ENCODE data around the gene CD96.
"Not testable (repeated sequence)": the region's sequence is repeated elsewhere in the genome, so short reads cannot be mapped to it uniquely, and the experiment has no call there.

Gene CD96

DNA sequence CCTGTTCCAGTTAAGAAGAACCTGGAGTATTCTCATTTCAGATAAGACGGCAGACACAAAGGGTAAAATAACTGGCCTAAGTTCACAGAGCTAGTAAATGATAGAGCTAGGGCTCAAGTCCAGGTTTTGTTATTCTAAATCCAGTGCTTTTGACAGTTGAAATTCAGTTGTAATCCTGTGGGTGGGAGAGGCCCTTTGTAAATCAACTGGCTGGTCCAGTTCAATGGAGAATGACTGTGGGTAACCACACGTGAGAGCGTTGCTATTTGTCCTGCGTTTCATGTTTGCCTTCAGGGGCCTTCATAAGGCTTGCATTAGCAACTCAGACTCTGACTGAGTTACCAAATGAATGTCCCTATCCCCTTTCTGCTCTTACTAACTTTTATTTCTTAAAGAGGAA is 24.2 kb upstream of the CD96 start:
- no peak overlapping the region for H3K4me3 ChIP-seq (replicated peaks in 1 of 2; ENCODE audit: low read depth in 2 of 2, low read length in 2 of 2)
- DNase-seq (ENCODE audit: low read depth in 2 of 2): no peak
- TF ChIP-seq, protein P1, sequence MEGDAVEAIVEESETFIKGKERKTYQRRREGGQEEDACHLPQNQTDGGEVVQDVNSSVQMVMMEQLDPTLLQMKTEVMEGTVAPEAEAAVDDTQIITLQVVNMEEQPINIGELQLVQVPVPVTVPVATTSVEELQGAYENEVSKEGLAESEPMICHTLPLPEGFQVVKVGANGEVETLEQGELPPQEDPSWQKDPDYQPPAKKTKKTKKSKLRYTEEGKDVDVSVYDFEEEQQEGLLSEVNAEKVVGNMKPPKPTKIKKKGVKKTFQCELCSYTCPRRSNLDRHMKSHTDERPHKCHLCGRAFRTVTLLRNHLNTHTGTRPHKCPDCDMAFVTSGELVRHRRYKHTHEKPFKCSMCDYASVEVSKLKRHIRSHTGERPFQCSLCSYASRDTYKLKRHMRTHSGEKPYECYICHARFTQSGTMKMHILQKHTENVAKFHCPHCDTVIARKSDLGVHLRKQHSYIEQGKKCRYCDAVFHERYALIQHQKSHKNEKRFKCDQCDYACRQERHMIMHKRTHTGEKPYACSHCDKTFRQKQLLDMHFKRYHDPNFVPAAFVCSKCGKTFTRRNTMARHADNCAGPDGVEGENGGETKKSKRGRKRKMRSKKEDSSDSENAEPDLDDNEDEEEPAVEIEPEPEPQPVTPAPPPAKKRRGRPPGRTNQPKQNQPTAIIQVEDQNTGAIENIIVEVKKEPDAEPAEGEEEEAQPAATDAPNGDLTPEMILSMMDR (IDR thresholded peaks at IDR 0.05; ENCODE audit: low read depth, low read length): no peak

- no peak for DNase-seq (ENCODE audit: low read depth in 2 of 2)
- TF ChIP-seq, protein P1 (IDR thresholded peaks at IDR 0.05; ENCODE audit: low read depth, low read length): no peak
- H3K4me3 ChIP-seq (replicated peaks in 1 of 2; ENCODE audit: low read depth in 2 of 2, low read length in 2 of 2): no peak overlapping the region
Measured at GRCh38 chr3:111519178-111519855, 22.7 kb upstream of the CD96 start.

GRCh38 chr3:111521891-111522290 is 20.1 kb upstream of the CD96 start:
- TF ChIP-seq, protein P1 (IDR thresholded peaks at IDR 0.05; ENCODE audit: low read depth, low read length): no peak
- H3K4me3 ChIP-seq (replicated peaks in 1 of 2; ENCODE audit: low read depth in 2 of 2, low read length in 2 of 2): no peak overlapping the region
- DNase-seq (ENCODE audit: low read depth in 2 of 2): peak; percentile 36 to 67

DNA sequence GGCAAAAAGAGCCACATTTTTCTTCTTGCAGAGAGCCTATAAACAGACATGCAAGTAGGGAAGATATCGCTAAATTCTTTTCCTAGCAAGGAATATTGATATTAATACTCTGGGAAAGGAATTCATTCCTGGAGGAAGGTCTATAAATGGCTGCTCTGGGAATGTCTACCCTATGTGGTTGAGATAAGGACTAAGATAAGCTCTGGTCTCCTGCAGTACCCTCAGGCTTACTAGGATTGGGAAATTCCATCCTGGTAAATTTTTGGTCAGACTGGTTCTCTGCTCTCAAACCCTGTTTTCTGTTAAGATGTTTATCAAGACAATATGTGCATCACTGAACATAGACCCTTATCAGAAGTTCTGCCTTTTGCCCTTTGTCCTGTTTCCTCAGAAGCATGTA is 17.5 kb upstream of the CD96 start:
- DNase-seq (ENCODE audit: low read depth in 2 of 2); H3K4me3 ChIP-seq (replicated peaks in 1 of 2; ENCODE audit: low read depth in 2 of 2, low read length in 2 of 2): not testable (repeated sequence)

- H3K4me3 ChIP-seq (replicated peaks in 1 of 2; ENCODE audit: low read depth in 2 of 2, low read length in 2 of 2): no peak overlapping the region
- DNase-seq (ENCODE audit: low read depth in 2 of 2): peak; percentile 44 to 54
- TF ChIP-seq, protein P1 (IDR thresholded peaks at IDR 0.05; ENCODE audit: low read depth, low read length): no peak
Measured at GRCh38 chr3:111531446-111531845, 10.6 kb upstream of the CD96 start.

DNA sequence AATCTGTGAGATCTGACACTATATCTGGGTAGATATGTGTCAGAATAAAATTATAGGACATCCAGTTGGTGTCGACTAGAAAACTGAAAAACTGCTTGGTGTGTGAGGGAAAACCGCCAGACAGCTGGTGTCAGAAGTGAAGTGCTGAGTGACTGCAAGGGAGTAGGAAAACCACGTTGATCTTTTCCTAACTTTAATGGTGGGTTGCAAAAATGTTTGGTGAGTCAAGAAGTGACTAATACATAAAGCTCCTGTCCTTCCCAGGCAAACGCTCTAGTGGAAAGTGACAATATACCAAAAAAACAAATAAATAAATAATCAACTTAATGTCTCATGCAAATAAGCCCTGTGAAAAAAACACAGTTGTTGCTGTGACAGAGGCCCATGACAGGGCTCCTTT is 7.3 kb upstream of the CD96 start:
- no peak overlapping the region for H3K4me3 ChIP-seq (replicated peaks in 1 of 2; ENCODE audit: low read depth in 2 of 2, low read length in 2 of 2)
- TF ChIP-seq, protein P1 (IDR thresholded peaks at IDR 0.05; ENCODE audit: low read depth, low read length): no peak
- DNase-seq (ENCODE audit: low read depth in 2 of 2): peak; percentile 20 to 67

DNA sequence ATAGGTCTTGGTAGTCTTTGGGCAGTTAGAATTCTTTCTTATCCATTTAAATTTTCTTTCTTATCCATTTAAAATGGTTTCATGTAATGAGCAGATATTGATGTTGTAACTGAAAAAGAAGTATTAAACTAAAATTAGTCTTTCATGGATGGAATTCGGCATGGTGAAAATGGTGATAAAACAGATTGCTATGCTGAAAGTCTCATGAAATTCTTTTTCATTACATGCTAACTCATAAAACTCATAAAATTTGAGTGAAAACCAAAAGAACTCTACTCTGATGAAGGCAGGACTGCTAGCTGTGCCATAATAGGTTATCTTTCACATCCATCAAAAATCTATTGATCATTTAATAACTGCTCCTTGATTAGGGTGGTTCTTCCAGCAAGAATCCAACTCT is 3.9 kb upstream of the CD96 start:
- no peak overlapping the region for H3K4me3 ChIP-seq (replicated peaks in 1 of 2; ENCODE audit: low read depth in 2 of 2, low read length in 2 of 2)
- TF ChIP-seq, protein P1 (IDR thresholded peaks at IDR 0.05; ENCODE audit: low read depth, low read length): no peak
- DNase-seq (ENCODE audit: low read depth in 2 of 2): no peak
